Duodenal mucosa (tissue), 2 donors: Measurements from ENCODE around the gene ITM2A.

ENCODE experiments used
- H3K27ac ChIP-seq: one replicate; pipeline ENCODE4 v1.7.0; 2013; ENCODE audit warnings: low read depth, low read length
- H3K27me3 ChIP-seq, 2 donors: one replicate each; pipeline ENCODE4 v1.7.0; 2013; ENCODE audit warnings: low read length in 2 of 2, control low read depth in 1 of 2; ENCODE audit not compliant: insufficient read depth in 2 of 2, control insufficient read depth in 1 of 2
- H3K36me3 ChIP-seq, 2 donors: one replicate each; pipeline ENCODE4 v1.7.0; 2013; ENCODE audit warnings: low read length in 2 of 2, control low read depth in 1 of 2; ENCODE audit not compliant: insufficient read depth in 2 of 2, control insufficient read depth in 1 of 2
- H3K4me1 ChIP-seq, 2 donors: one replicate each; pipeline ENCODE4 v1.7.0; 2013; ENCODE audit warnings: low read length in 2 of 2, control low read depth in 1 of 2; ENCODE audit not compliant: insufficient read depth in 2 of 2, control insufficient read depth in 1 of 2
- H3K4me3 ChIP-seq, 2 donors: one replicate each; pipeline ENCODE4 v1.7.0; 2013; ENCODE audit warnings: low read length in 2 of 2, low read depth in 1 of 2
- H3K9ac ChIP-seq, 2 donors: one replicate each; pipeline ENCODE4 v1.7.0; 2013; ENCODE audit warnings: low read length in 2 of 2, low read depth in 1 of 2
- H3K9me3 ChIP-seq, 2 donors: one replicate each; pipeline ENCODE4 v1.7.0; 2013; ENCODE audit warnings: low read length in 2 of 2, control low read depth in 1 of 2; ENCODE audit not compliant: control insufficient read depth in 1 of 2

ITM2A gene

GRCh38 chrX:79325263-79325958 lies 41.7 kb downstream of the ITM2A start:
- Histone ChIP-seq H3K36me3 (no peaks in the 10 kb centered on the region), H3K9ac (no peak overlapping the region), H3K27me3 (no peaks in the 10 kb centered on the region), H3K27ac (no peak overlapping the region), H3K4me3 (no peak overlapping the region), H3K4me1 (no peaks in the 10 kb centered on the region), H3K9me3 (no peaks in the 10 kb centered on the region)
